AG04450 (cell line): ENCODE results near the gene TRIP4. TPM values are rescaled to one million over a fixed set of nuclear protein-coding genes. Genes with fewer than 3 reads are reported as not detected.

Experiments
- CTCF ChIA-PET: fragments of 300-600, 350-600 bp; formaldehyde crosslinking; extraction: SDS; loops from one replicate; lab custom pipeline; 2022; ENCODE audit warnings: antibody characterized with exemption, inconsistent platforms; lab: Charles Lee
- POLR2A ChIA-PET: fragments of 350-600 bp; formaldehyde crosslinking; extraction: SDS; loops from one replicate; lab custom pipeline; 2021; ENCODE audit warnings: antibody characterized with exemption, inconsistent platforms; lab: Yijun Ruan, JAX
- DNase-seq: peaks from one replicate; pipeline ENCODE4 v3.0.0-alpha.2; 2011; ENCODE audit warnings: low read depth, low spot score
- H3K27ac ChIP-seq: one replicate; pipeline ENCODE4 v1.5.1; 2012; ENCODE audit warnings: low read depth, low read length, control low read depth
- H3K27me3 ChIP-seq: one replicate; pipeline ENCODE4 v1.6.0; 2012; ENCODE audit warnings: low read length; ENCODE audit not compliant: control insufficient read depth, insufficient read depth
- H3K4me3 ChIP-seq: 2 replicates; pipeline ENCODE4 v1.5.1; 2011; ENCODE audit warnings: mild to moderate bottlenecking, low read depth, low read length, control low read depth
- H3K9me3 ChIP-seq: 2 replicates; pipeline ENCODE4 v1.5.1; 2012; ENCODE audit warnings: low read length; ENCODE audit not compliant: control insufficient read depth, insufficient read depth
- polyA minus RNA-seq: library from RNA; depleted of rRNA, polyadenylated mRNA; stranded (reverse); fragments of >200 nt; gene quantifications from 2 replicates; pipeline ENCODE4 v1.2.3, GENCODE V29; 2011; rRNA and poly(A)+ RNA removed
- polyA plus RNA-seq: library from polyadenylated mRNA; depleted of rRNA; stranded (reverse); fragments of >200 nt; gene quantifications from 2 replicates; pipeline ENCODE4 v1.2.3, GENCODE V29; 2011; rRNA removed
- TF ChIP-seq, protein P1 (sequence below): IDR thresholded peaks from 2 replicates; pipeline ENCODE4 v1.5.1; 2011; ENCODE audit warnings: low read depth, low read length, control low read depth, inconsistent platforms

The TRIP4 gene
- polyA plus RNA-seq (26.5 and 28.0 TPM in 2 replicates), polyA minus RNA-seq (19.1 and 21.2 TPM in 2 replicates)

DNA sequence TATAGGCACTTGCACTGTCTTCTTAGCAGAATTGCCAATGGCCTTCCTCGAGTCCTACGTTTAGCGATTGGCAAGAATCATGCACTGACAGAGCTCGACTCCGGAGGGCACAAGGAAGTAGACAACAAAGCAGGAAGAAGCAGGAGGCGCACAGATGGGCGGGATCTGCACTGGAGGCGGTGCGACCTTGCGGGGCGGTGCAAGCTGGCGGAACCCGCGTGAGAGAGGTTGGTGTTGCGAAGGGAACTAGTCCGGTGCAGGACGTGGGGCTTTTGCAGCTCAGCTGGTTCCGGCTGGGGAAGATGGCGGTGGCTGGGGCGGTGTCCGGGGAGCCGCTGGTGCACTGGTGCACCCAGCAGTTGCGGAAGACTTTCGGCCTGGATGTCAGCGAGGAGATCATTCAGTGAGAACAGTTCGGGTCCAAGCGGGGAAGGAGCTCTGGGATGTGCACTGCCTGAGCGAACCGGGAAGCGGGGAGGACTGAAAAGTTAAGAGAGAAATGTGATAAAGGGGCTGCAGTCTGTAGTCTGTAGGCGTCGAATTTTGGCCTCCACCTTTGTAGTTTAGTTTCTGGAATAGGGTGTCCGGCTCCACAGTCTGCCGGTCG, at the start of gene TRIP4:
TRIP4 (plus strand) TSS at position 275 of the 607 bp plus-strand sequence; CDS start at position 303, 28 bp downstream.
- DNase-seq: peak; percentile 94
- peak within 1 kb of the TSS; percentile 73 for H3K27ac ChIP-seq
- POLR2A ChIA-PET: interaction anchor here (0.5 to 1.6 kb wide), 9 partner anchors 9 to 304 kb away, joined by 3 to 8 read pairs (median 5); partner anchors contain the start of genes CIAO2A, CSNK1G1 and PPIB
- TF ChIP-seq, protein P1, sequence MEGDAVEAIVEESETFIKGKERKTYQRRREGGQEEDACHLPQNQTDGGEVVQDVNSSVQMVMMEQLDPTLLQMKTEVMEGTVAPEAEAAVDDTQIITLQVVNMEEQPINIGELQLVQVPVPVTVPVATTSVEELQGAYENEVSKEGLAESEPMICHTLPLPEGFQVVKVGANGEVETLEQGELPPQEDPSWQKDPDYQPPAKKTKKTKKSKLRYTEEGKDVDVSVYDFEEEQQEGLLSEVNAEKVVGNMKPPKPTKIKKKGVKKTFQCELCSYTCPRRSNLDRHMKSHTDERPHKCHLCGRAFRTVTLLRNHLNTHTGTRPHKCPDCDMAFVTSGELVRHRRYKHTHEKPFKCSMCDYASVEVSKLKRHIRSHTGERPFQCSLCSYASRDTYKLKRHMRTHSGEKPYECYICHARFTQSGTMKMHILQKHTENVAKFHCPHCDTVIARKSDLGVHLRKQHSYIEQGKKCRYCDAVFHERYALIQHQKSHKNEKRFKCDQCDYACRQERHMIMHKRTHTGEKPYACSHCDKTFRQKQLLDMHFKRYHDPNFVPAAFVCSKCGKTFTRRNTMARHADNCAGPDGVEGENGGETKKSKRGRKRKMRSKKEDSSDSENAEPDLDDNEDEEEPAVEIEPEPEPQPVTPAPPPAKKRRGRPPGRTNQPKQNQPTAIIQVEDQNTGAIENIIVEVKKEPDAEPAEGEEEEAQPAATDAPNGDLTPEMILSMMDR: 0 out of 2 replicates have a peak, but pooled peaks have one; percentile 11
- CTCF ChIA-PET: interaction anchor here (0.9 to 1.4 kb wide), 4 partner anchors 234 to 340 kb away, joined by 3 to 5 read pairs (median 4); no protein-coding TSS in a partner anchor
- H3K9me3 ChIP-seq: no peaks in the 10 kb centered on the region; the same call in 1 of the 2 replicates
- H3K4me3 ChIP-seq: peak within 1 kb of the TSS; percentile 73
- no peaks in the 10 kb centered on the region for H3K27me3 ChIP-seq

DNA sequence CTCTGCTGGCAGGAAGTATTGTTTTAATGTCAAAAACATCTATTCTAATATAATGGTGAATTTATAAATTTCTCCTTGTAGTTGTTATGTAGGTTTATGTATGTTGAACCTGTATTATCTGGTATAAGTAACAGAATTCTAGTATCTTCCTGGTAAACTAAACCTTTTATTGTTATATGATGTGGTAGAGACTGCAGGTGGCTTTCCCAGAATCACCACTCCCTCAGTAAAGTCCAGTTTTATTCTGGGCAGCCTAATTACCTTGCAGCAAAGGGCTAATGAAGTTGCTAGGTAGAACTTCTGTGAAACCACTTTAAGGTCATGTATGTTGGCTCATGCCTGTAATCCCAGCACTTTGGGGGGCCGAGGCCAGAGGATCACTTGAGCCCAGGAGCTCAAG, 47.3 kb upstream of the TRIP4 start:
- Histone ChIP-seq H3K4me3 (no peak overlapping the region), H3K27me3 (no peaks in the 10 kb centered on the region), H3K9me3 (no peaks in the 10 kb centered on the region), H3K27ac (no peak overlapping the region)
- POLR2A ChIA-PET: no interaction called here
- DNase-seq: no peak
- CTCF ChIA-PET: no interaction called here
- TF ChIP-seq, protein P1: no peak

DNA sequence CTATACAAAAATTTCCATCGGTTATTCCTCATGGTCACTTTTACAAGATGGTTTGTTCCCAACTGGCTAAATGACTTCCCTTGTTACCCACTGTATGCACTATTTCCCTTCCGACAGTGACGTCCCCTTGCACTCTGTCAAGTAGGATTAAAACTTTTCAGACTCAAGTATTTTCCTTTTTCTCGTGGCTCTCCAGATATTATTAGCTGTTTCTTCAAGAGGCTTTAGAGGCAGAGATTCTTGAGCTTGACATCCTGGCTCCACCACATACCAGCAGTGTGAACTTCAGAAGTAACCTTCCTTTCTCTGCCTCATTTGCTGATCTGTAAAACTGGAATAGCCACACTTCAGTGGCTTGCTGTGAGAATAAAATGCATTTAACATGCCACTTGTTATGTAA, 45.7 kb upstream of the TRIP4 start:
- no peak overlapping the region for H3K4me3 ChIP-seq
- ChIA-PET POLR2A (no interaction called here), CTCF (interaction anchor here (0.6 kb wide), 1 partner anchor 10 kb away, joined by 3 read pairs; no protein-coding TSS in a partner anchor)
- H3K27ac ChIP-seq: no peak overlapping the region
- no peak for DNase-seq
- H3K9me3 ChIP-seq: no peaks in the 10 kb centered on the region
- TF ChIP-seq, protein P1: no peak
- H3K27me3 ChIP-seq: no peaks in the 10 kb centered on the region

DNA sequence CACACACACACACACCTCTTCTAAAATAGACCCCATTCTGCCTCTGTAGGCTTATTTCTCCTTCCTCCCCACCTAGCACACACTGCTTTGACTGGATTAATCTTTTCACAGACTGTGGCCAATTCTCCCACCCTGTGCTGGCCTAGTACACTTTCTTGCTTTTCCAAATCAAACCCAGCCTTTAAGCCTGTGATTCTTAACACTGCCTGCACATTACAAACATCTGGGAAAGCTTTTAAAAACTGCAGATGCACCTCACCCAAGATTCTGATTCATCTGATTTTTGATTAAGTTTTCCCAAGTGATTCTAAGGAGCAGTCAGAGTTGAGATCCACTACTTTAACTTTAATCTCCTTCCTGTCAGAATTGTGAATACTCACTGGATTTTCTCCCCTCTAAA, 44.4 kb upstream of the TRIP4 start:
- DNase-seq: no peak
- POLR2A ChIA-PET: no interaction called here
- CTCF ChIA-PET: no interaction called here
- Histone ChIP-seq H3K27me3 (no peaks in the 10 kb centered on the region), H3K27ac (no peak overlapping the region), H3K9me3 (no peaks in the 10 kb centered on the region), H3K4me3 (no peak overlapping the region)
- TF ChIP-seq, protein P1: no peak

DNA sequence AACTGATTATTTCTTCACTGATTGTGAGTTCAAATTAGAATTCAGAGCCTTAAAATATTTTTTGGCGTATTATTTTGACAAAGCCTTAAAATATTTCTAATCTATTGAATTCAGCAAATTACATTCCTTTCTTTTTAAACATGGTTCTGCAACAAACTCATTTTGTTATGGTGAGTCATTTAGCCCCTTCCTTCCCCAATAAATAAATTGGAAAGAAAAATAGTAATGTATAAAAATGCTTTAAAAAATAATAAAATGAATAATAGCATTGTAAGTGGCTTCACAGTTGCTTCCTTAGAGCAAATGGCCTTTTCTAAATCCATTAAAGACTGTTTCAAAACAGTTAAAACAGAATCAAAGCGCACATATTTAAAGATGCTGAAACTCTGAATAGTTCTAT, 43.8 kb upstream of the TRIP4 start:
- DNase-seq: no peak
- Histone ChIP-seq H3K4me3 (no peak overlapping the region), H3K27ac (no peak overlapping the region), H3K9me3 (no peaks in the 10 kb centered on the region), H3K27me3 (no peaks in the 10 kb centered on the region)
- ChIA-PET POLR2A (no interaction called here), CTCF (no interaction called here)
- TF ChIP-seq, protein P1: no peak
